ENCODE data around the gene MYH14. TPM values are rescaled to one million over a fixed set of nuclear protein-coding genes. Genes with fewer than 3 reads are reported as not detected.
"Not testable (repeated sequence)": the region's sequence is repeated elsewhere in the genome, so short reads cannot be mapped to it uniquely, and the experiment has no call there.

The MYH14 gene
- total and polyA plus RNA-seq, 2 experiments from 2014 or later = 40.9 to 64.4 TPM

DNA sequence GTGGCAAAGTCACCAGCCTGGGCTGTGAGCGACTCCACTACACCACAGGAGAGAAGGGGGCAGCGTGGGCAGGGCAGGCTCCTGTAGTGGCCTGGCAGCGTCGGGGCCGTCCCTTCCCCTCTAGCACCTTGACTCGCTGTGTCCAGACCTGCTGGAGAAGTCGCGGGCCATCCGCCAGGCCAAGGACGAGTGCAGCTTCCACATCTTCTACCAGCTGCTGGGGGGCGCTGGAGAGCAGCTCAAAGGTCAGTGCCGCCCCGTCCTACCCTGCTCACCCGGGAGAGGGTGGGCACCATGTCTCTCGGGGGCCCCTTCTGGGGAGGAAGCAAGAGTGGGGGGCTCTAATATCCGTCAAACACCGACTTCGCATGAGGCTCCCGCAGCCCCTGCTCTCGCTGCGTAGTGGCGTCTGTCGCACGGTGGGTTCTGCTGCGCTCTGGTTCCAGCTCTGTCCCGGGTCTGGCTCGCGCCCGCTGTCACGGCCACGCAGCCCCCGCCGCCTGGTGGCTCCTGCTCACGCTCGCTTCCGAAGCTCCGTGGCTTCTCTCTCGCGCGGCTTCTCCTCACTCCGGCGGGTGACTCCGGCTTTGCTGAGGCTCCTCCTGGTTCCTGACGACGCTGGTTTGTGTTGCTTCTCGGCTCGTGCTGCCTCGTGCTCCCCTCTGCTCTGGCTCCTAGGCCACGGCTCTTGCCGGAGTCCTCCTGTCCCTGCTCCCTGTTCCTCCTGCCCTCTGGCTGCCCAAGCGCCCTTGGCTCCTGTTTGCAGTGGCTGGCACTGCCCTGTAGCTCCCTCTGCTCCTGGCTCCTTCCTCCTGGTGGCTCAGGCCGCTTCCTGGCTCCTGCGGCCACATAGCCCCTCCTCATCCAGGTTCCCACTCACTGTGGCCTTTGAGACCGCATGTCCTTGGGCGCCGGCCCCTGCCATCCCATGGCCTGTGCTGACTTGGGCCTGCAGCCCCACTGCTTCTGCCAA, 27.2 kb downstream of the MYH14 start:
- no peaks in the 10 kb centered on the region for H3K27me3 ChIP-seq
- peak; percentile 10 for TF ChIP-seq CTCF (IDR thresholded peaks at IDR 0.05; ENCODE audit: poor library complexity)
- no peak for TF ChIP-seq EZH2 (IDR thresholded peaks at IDR 0.05; ENCODE audit: borderline replicate concordance)
- no peak for TF ChIP-seq EZH2phosphoT487 (IDR thresholded peaks at IDR 0.05; ENCODE audit: low read depth, severe bottlenecking, unreplicated experiment)
- no peaks in the 10 kb centered on the region for H3K79me2 ChIP-seq
- 47% methylated on average over 54 of the region's 56 CpGs for WGBS (ENCODE audit: low lambda C conversion rate, missing lambda C conversion rate)
- no peaks in the 10 kb centered on the region for H3K36me3 ChIP-seq (replicated peaks; ENCODE audit: insufficient read depth, low read depth)
- no peak for DNase-seq (ENCODE audit: low spot score)
- no peaks in the 10 kb centered on the region for H4K20me1 ChIP-seq (ENCODE audit: insufficient read depth, poor library complexity, severe bottlenecking)
- H2AFZ ChIP-seq = no peak overlapping the region
- no peaks in the 10 kb centered on the region for H3K9me2 ChIP-seq (replicated peaks; ENCODE audit: insufficient read depth)
- H3K4me3 ChIP-seq = no peak overlapping the region
- no peak overlapping the region for H3K27ac ChIP-seq
- peaks cover 8% of the 10 kb centered on the region for H3K4me1 ChIP-seq (ENCODE audit: insufficient read depth)
- no peaks in the 10 kb centered on the region for H3K9me3 ChIP-seq (ENCODE audit: low read depth)
- H3K4me2 ChIP-seq = no peak overlapping the region

DNA sequence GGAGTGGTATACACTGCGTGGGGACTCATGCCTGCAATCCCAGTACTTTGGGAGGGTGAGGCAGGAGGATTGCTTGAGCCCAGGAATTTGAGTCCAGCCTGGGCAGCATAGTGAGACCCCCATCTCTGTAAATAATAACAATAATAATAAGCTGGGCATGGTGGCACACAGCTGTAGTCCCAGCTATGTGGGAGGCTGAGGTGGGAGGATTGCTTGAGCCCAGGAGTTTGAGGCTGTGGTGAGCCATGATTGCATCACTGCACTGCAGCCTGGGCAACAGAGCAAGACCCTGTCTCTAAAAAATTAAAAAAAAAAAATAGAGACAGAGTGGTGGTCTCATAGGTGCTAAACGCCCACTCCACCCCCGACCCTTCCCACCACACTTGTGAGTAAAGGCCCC, 28.0 kb downstream of the MYH14 start:
- WGBS (ENCODE audit: low lambda C conversion rate, missing lambda C conversion rate) = 85% methylated on average over 3 of the region's 3 CpGs
- not testable (repeated sequence) for H3K27me3 ChIP-seq; H3K4me2 ChIP-seq; H3K9me2 ChIP-seq (replicated peaks; ENCODE audit: insufficient read depth); DNase-seq (ENCODE audit: low spot score); H3K9me3 ChIP-seq (ENCODE audit: low read depth); H3K27ac ChIP-seq; H3K4me1 ChIP-seq (ENCODE audit: insufficient read depth); H3K4me3 ChIP-seq; H2AFZ ChIP-seq; H4K20me1 ChIP-seq (ENCODE audit: insufficient read depth, poor library complexity, severe bottlenecking); H3K79me2 ChIP-seq; H3K36me3 ChIP-seq (replicated peaks; ENCODE audit: insufficient read depth, low read depth)

DNA sequence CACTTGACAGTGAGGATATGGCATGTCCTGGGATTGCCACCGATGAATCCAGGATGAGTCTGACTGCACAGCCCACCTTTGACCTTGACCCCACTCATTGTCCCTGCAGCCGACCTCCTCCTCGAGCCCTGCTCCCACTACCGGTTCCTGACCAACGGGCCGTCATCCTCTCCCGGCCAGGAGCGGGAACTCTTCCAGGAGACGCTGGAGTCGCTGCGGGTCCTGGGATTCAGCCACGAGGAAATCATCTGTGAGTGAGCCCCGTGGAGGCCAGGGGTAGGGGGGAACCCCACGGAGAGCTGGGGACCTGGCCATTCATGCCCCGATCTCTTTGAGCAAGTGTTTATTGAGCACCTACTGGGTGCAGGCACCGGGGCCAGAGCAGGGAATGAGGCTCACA, 28.4 kb downstream of the MYH14 start:
- WGBS (ENCODE audit: low lambda C conversion rate, missing lambda C conversion rate) = 90% methylated on average over 16 of the region's 16 CpGs
- H3K36me3 ChIP-seq (replicated peaks; ENCODE audit: insufficient read depth, low read depth) = no peaks in the 10 kb centered on the region

More for the DNA sequence above, 28.4 kb downstream of the MYH14 start:
- Histone ChIP-seq H3K4me1 (ENCODE audit: insufficient read depth) (peaks cover 8% of the 10 kb centered on the region), H3K27ac (no peak overlapping the region), H3K9me3 (ENCODE audit: low read depth) (no peaks in the 10 kb centered on the region), H3K4me3 (no peak overlapping the region), H3K9me2 (replicated peaks; ENCODE audit: insufficient read depth) (no peaks in the 10 kb centered on the region), H3K4me2 (no peak overlapping the region), H4K20me1 (ENCODE audit: insufficient read depth, poor library complexity, severe bottlenecking) (no peaks in the 10 kb centered on the region), H2AFZ (no peak overlapping the region), H3K27me3 (no peaks in the 10 kb centered on the region), H3K79me2 (no peaks in the 10 kb centered on the region)
- no peak for TF ChIP-seq EZH2phosphoT487 (IDR thresholded peaks at IDR 0.05; ENCODE audit: low read depth, severe bottlenecking, unreplicated experiment)
- no peak for TF ChIP-seq EZH2 (IDR thresholded peaks at IDR 0.05; ENCODE audit: borderline replicate concordance)
- TF ChIP-seq CTCF (IDR thresholded peaks at IDR 0.05; ENCODE audit: poor library complexity) = no peak
- DNase-seq (ENCODE audit: low spot score) = no peak
